Measurements from ENCODE around the gene ZNF366.

ZNF366 gene

GRCh38 chr5:72507231-72507906 is at the start of gene ZNF366:
ZNF366 (minus strand) TSS chr5:72507410; CDS start chr5:72461496, 45,914 bp downstream.
- no peaks in the 10 kb centered on the region for H3K9me2 ChIP-seq (replicated peaks; ENCODE audit: low read depth, low read length)
- no peaks in the 10 kb centered on the region for H3K4me1 ChIP-seq (ENCODE audit: insufficient read depth, low read length, poor library complexity, severe bottlenecking)
- no peaks in the 10 kb centered on the region for H4K20me1 ChIP-seq (ENCODE audit: insufficient read depth, low read length, poor library complexity, severe bottlenecking)
- no peaks in the 10 kb centered on the region for H3K36me3 ChIP-seq (ENCODE audit: insufficient read depth, low read length)
- TF ChIP-seq CTCF (conservative IDR thresholded peaks at IDR 0.05; ENCODE audit: low read length): no peak
- TF ChIP-seq EZH2phosphoT487 (IDR thresholded peaks at IDR 0.05; ENCODE audit: borderline replicate concordance): no peak
- peak within 1 kb of the TSS; percentile 14; the same call in 1 of the 2 replicates for H2AFZ ChIP-seq (ENCODE audit: low read length)
- H3K79me2 ChIP-seq (ENCODE audit: insufficient read depth, low read length): no peaks in the 10 kb centered on the region
- H3K9me3 ChIP-seq (ENCODE audit: insufficient read depth, low read depth, low read length): no peaks in the 10 kb centered on the region
- H3K4me3 ChIP-seq (ENCODE audit: low read length, poor library complexity, severe bottlenecking): no peak within 1 kb of the TSS
- no peaks in the 10 kb centered on the region for H3K27me3 ChIP-seq (ENCODE audit: insufficient read depth, low read length, poor library complexity, severe bottlenecking)
- no peak within 1 kb of the TSS for H3K9ac ChIP-seq (ENCODE audit: low read depth, low read length, poor library complexity, severe bottlenecking)
- H3F3A ChIP-seq (ENCODE audit: low read depth): no peaks in the 10 kb centered on the region
- H3K4me2 ChIP-seq (ENCODE audit: low read depth, low read length, poor library complexity, severe bottlenecking): no peak within 1 kb of the TSS

GRCh38 chr5:72556351-72557166 is 49.3 kb upstream of the ZNF366 start:
- no peaks in the 10 kb centered on the region for H3K9me3 ChIP-seq (ENCODE audit: insufficient read depth, low read depth, low read length)
- no peaks in the 10 kb centered on the region for H4K20me1 ChIP-seq (ENCODE audit: insufficient read depth, low read length, poor library complexity, severe bottlenecking)
- H3K9ac ChIP-seq (ENCODE audit: low read depth, low read length, poor library complexity, severe bottlenecking): peak overlapping the region; percentile 40
- H3K4me3 ChIP-seq (ENCODE audit: low read length, poor library complexity, severe bottlenecking): peak overlapping the region; percentile 62
- H3K4me1 ChIP-seq (ENCODE audit: insufficient read depth, low read length, poor library complexity, severe bottlenecking): peaks cover 5% of the 10 kb centered on the region
- no peaks in the 10 kb centered on the region for H3K9me2 ChIP-seq (replicated peaks; ENCODE audit: low read depth, low read length)
- TF ChIP-seq EZH2phosphoT487 (IDR thresholded peaks at IDR 0.05; ENCODE audit: borderline replicate concordance): no peak
- TF ChIP-seq CTCF (conservative IDR thresholded peaks at IDR 0.05; ENCODE audit: low read length): no peak
- H3F3A ChIP-seq (ENCODE audit: low read depth): no peaks in the 10 kb centered on the region
- H3K36me3 ChIP-seq (ENCODE audit: insufficient read depth, low read length): no peaks in the 10 kb centered on the region
- H3K79me2 ChIP-seq (ENCODE audit: insufficient read depth, low read length): no peaks in the 10 kb centered on the region
- peak overlapping the region; percentile 83 for H2AFZ ChIP-seq (ENCODE audit: low read length)
- H3K4me2 ChIP-seq (ENCODE audit: low read depth, low read length, poor library complexity, severe bottlenecking): peak overlapping the region; percentile 59
- no peaks in the 10 kb centered on the region for H3K27me3 ChIP-seq (ENCODE audit: insufficient read depth, low read length, poor library complexity, severe bottlenecking)

GRCh38 chr5:72555871-72556270 is 48.7 kb upstream of the ZNF366 start:
- no peaks in the 10 kb centered on the region for H3K36me3 ChIP-seq (ENCODE audit: insufficient read depth, low read length)
- H3K4me2 ChIP-seq (ENCODE audit: low read depth, low read length, poor library complexity, severe bottlenecking): peak overlapping the region; percentile 59
- no peaks in the 10 kb centered on the region for H3K27me3 ChIP-seq (ENCODE audit: insufficient read depth, low read length, poor library complexity, severe bottlenecking)
- no peaks in the 10 kb centered on the region for H3F3A ChIP-seq (ENCODE audit: low read depth)
- peak overlapping the region; percentile 40 for H3K9ac ChIP-seq (ENCODE audit: low read depth, low read length, poor library complexity, severe bottlenecking)
- no peaks in the 10 kb centered on the region for H3K9me2 ChIP-seq (replicated peaks; ENCODE audit: low read depth, low read length)
- peak overlapping the region; percentile 62 for H3K4me3 ChIP-seq (ENCODE audit: low read length, poor library complexity, severe bottlenecking)
- H4K20me1 ChIP-seq (ENCODE audit: insufficient read depth, low read length, poor library complexity, severe bottlenecking): no peaks in the 10 kb centered on the region
- H3K4me1 ChIP-seq (ENCODE audit: insufficient read depth, low read length, poor library complexity, severe bottlenecking): peaks cover 5% of the 10 kb centered on the region
- TF ChIP-seq CTCF (conservative IDR thresholded peaks at IDR 0.05; ENCODE audit: low read length): no peak
- TF ChIP-seq EZH2phosphoT487 (IDR thresholded peaks at IDR 0.05; ENCODE audit: borderline replicate concordance): no peak
- no peaks in the 10 kb centered on the region for H3K79me2 ChIP-seq (ENCODE audit: insufficient read depth, low read length)
- H2AFZ ChIP-seq (ENCODE audit: low read length): peak overlapping the region; percentile 83; the same call in 1 of the 2 replicates
- no peaks in the 10 kb centered on the region for H3K9me3 ChIP-seq (ENCODE audit: insufficient read depth, low read depth, low read length)
